K562 (cell line): ENCODE measurements around the gene TLE7. TPM values are rescaled to one million over a fixed set of nuclear protein-coding genes. Genes with fewer than 3 reads are reported as not detected.

Source experiments
- ATAC-seq: fragments of 200-7000 bp; cut with Tn5 transposase; 3 replicates; pipeline ENCODE4 v1.9.1; 2020; ENCODE audit warnings: moderate library complexity
- BruUV-seq: library from RNA; stranded (reverse); fragments of 400-500 nt; replicated peaks from 2 replicates; lab custom pipeline; 2021; lab: Mats Ljungman, UMichigan
- CTCF ChIA-PET: fragments of 300-600 bp; formaldehyde crosslinking; extraction: SDS; loops from one replicate; lab custom pipeline; 2021; ENCODE audit warnings: low intra/inter-chr PET ratio; lab: Yijun Ruan, JAX
- POLR2A ChIA-PET: fragments of 300-600, 350-650 bp; sonication (Branson Sonifier 250); formaldehyde crosslinking; extraction: SDS; loops from one replicate; lab custom pipeline; 2021; ENCODE audit warnings: antibody characterized with exemption, inconsistent platforms; lab: Yijun Ruan, JAX
- DNase-seq, 4 experiments: peaks; one replicate each; pipeline versions ENCODE4 v3.0.0 to v3.0.0-alpha.2; 2011 to 2018; ENCODE audit warnings: low spot score in 3 of 4, mixed read lengths in 3 of 4; ENCODE audit errors: extremely low read depth in 1 of 4
- FAIRE-seq: peaks from 2 replicates; lab custom pipeline; 2011; peaks lifted over from hg19 to GRCh38; lab: Jason Lieb, UNC
- H2AFZ ChIP-seq: 2 replicates; pipeline ENCODE4 v1.6.0; 2011; ENCODE audit warnings: low read depth, low read length, control low read depth, inconsistent platforms
- H3K27ac ChIP-seq: fragments of 200-600 bp; 3 replicates; pipeline ENCODE4 v1.8.0; 2011; ENCODE audit warnings: low read depth, mild to moderate bottlenecking, control low read depth, inconsistent platforms, low read length, moderate library complexity, mixed read lengths; ENCODE audit errors: extremely low read depth
- H3K27me3 ChIP-seq, 2 experiments: fragments of 300-600 bp in 1 of 2; 2 replicates in 1 of 2; 3 replicates in 1 of 2; pipeline versions ENCODE4 v1.6.0 to v1.8.0; 2011; ENCODE audit warnings: inconsistent platforms in 2 of 2, low read length in 2 of 2, mild to moderate bottlenecking in 1 of 2, mixed read lengths in 1 of 2, moderate library complexity in 1 of 2; ENCODE audit not compliant: control insufficient read depth in 2 of 2, insufficient read depth in 2 of 2
- H3K36me3 ChIP-seq: fragments of 300-600 bp; 3 replicates; pipeline ENCODE4 v1.8.0; 2011; ENCODE audit warnings: mild to moderate bottlenecking, low read length, inconsistent platforms; ENCODE audit not compliant: control insufficient read depth, insufficient read depth
- H3K4me1 ChIP-seq, 2 experiments: fragments of 200-600 bp in 1 of 2; replicated peaks in 1 of 2; 2 replicates in 1 of 2; 3 replicates in 1 of 2; pipeline versions ENCODE4 v1.5.1 to v1.8.0; 2011; ENCODE audit warnings: inconsistent platforms in 2 of 2, low read length in 2 of 2, mild to moderate bottlenecking in 1 of 2, mixed read lengths in 1 of 2, moderate library complexity in 1 of 2; ENCODE audit not compliant: control insufficient read depth in 2 of 2, insufficient read depth in 2 of 2
- H3K4me2 ChIP-seq: 2 replicates; pipeline ENCODE4 v1.6.1; 2011; ENCODE audit warnings: low read length, control low read depth, inconsistent platforms, mixed read lengths; ENCODE audit not compliant: insufficient read depth
- H3K4me3 ChIP-seq: fragments of 200-600 bp; sonication (generic), shearing (Covaris generic); 2 replicates; pipeline ENCODE4 v1.5.1; 2016; ENCODE audit warnings: control low read depth, inconsistent platforms
- H3K79me2 ChIP-seq: fragments of 200-600 bp; 3 replicates; pipeline ENCODE4 v1.8.0; 2011; ENCODE audit warnings: low read length, inconsistent platforms; ENCODE audit not compliant: control insufficient read depth, insufficient read depth
- H3K9ac ChIP-seq, 2 experiments: 2 replicates each; pipeline versions ENCODE4 v1.6.0 to v1.6.1; 2011; ENCODE audit warnings: low read depth in 2 of 2, low read length in 2 of 2, control low read depth in 1 of 2, inconsistent platforms in 1 of 2, mild to moderate bottlenecking in 1 of 2, mixed read lengths in 1 of 2; ENCODE audit not compliant: insufficient read depth in 1 of 2
- H3K9me1 ChIP-seq: one replicate; pipeline ENCODE4 v1.6.0; 2011; ENCODE audit warnings: inconsistent platforms, mild to moderate bottlenecking, low read length, moderate library complexity; ENCODE audit not compliant: control insufficient read depth, insufficient read depth
- H3K9me3 ChIP-seq: replicated peaks from 2 replicates; pipeline ENCODE4 v1.5.1; 2011; ENCODE audit warnings: low read depth, low read length, inconsistent platforms; ENCODE audit not compliant: control insufficient read depth, insufficient read depth
- H4K20me1 ChIP-seq: replicated peaks from 2 replicates; pipeline ENCODE4 v1.6.1; 2011; ENCODE audit warnings: low read length, inconsistent platforms, mixed read lengths; ENCODE audit not compliant: control insufficient read depth, insufficient read depth
- BHLHE40 ChIP-seq: IDR thresholded peaks from 2 replicates; pipeline ENCODE4 v1.6.1; 2011; ENCODE audit warnings: low read length, improper control_type of control experiment
- FOSL1 ChIP-seq: fragments of 200-800 bp; sonication (Bioruptor generic); conservative IDR thresholded peaks from 2 replicates; pipeline ENCODE4 v1.6.1; 2016; ENCODE audit warnings: missing genetic modification characterization, missing compliant biosample characterization
- HCFC1 ChIP-seq: IDR thresholded peaks from 2 replicates; pipeline ENCODE4 v1.6.1; 2012; ENCODE audit warnings: low read depth, low read length, improper control_type of control experiment
- HMGN3 ChIP-seq: IDR thresholded peaks from 2 replicates; pipeline ENCODE4 v1.6.1; 2011; ENCODE audit warnings: borderline replicate concordance, low read depth, mild to moderate bottlenecking, mixed read lengths, low read length; ENCODE audit not compliant: insufficient read length; ENCODE audit errors: extremely low read depth
- MEIS2 ChIP-seq: fragments of 450-650 bp; IDR thresholded peaks from 2 replicates; pipeline ENCODE4 v1.6.1; 2014; ENCODE audit warnings: mild to moderate bottlenecking; ENCODE audit not compliant: partially characterized antibody
- POLR2A ChIP-seq: fragments of 450-650 bp; conservative IDR thresholded peaks from 2 replicates; pipeline ENCODE4 v1.6.1; 2016
- POLR2AphosphoS2 ChIP-seq: IDR thresholded peaks from 2 replicates; pipeline ENCODE4 v1.6.1; 2012; ENCODE audit warnings: low read length, improper control_type of control experiment
- POLR2H ChIP-seq: IDR thresholded peaks from 2 replicates; pipeline ENCODE4 v1.6.1; 2016; ENCODE audit warnings: missing genetic modification characterization, low read depth, mild to moderate bottlenecking, control low read depth, missing compliant biosample characterization, moderate library complexity
- RAD21 ChIP-seq, 2 experiments: fragments of 250-450 bp in 1 of 2; fragments of 450-650 bp in 1 of 2; sonication (Bioruptor Pico) in 1 of 2; formaldehyde crosslinking in 1 of 2; IDR thresholded peaks in 1 of 2; conservative IDR thresholded peaks in 1 of 2; 2 replicates each; pipeline versions ENCODE4 v1.4.0 to v1.8.0; 2020 to 2022; ENCODE audit warnings: mild to moderate bottlenecking in 2 of 2, moderate library complexity in 1 of 2
- SRF ChIP-seq, 2 experiments: fragments of 250-450, 450-650 bp in 1 of 2; sonication (Bioruptor Pico) in 1 of 2; sonication (generic) in 1 of 2; formaldehyde crosslinking; IDR thresholded peaks; 2 replicates each; pipeline versions ENCODE4 v1.5.0 to v1.5.1; 2020 to 2022; ENCODE audit warnings: mild to moderate bottlenecking in 1 of 2, missing genetic modification reagents in 1 of 2
- ZNF121 ChIP-seq: sonication (generic); formaldehyde crosslinking; conservative IDR thresholded peaks from 2 replicates; pipeline ENCODE4 v1.8.0; 2022; ENCODE audit warnings: missing genetic modification reagents
- ZNF133 ChIP-seq: fragments of 250-450 bp; sonication (Bioruptor Pico); IDR thresholded peaks from 2 replicates; pipeline ENCODE4 v1.4.0; 2020; ENCODE audit warnings: mild to moderate bottlenecking
- ZNF23 ChIP-seq: fragments of 250-450 bp; sonication (Bioruptor Pico); IDR thresholded peaks from 2 replicates; pipeline ENCODE4 v1.4.0; 2020; ENCODE audit warnings: mild to moderate bottlenecking
- ZNF507 ChIP-seq: conservative IDR thresholded peaks from 2 replicates; pipeline ENCODE4 v1.6.1; 2017; ENCODE audit warnings: missing genetic modification characterization, missing compliant biosample characterization
- ZNF644 ChIP-seq: fragments of 200-800 bp; sonication (Bioruptor generic); IDR thresholded peaks from 2 replicates; pipeline ENCODE4 v1.6.1; 2016; ENCODE audit warnings: low read depth, missing genetic modification characterization, missing compliant biosample characterization
- WGBS: fragments of 100-300 bp; shearing (Covaris generic); methylation state at CpG from one replicate; pipeline ENCODE4 v1.1.6; 2016; ENCODE audit warnings: low coverage, mixed read lengths; ENCODE audit not compliant: insufficient coverage; ENCODE audit errors: missing lambda C conversion rate; 5-methylcytosine and 5-hydroxymethylcytosine counted together
- in situ Hi-C: fragments of 300-500 bp; cut with MboI; formaldehyde crosslinking; loops from 4 replicates; pipeline ENCODE4 v1.15.0; 2018; ENCODE audit warnings: inconsistent platforms, mixed read lengths
- intact Hi-C: fragments of 100-400 bp; cut with micrococcal nuclease; formaldehyde crosslinking; loops from 2 replicates; pipeline ENCODE4 v1.14.2; 2022
- polyA plus RNA-seq, 8 experiments: library from polyadenylated mRNA; depleted of rRNA in 4 of 8; stranded (reverse) in 5 of 8; unstranded in 3 of 8; fragments of >200 nt; fragmentation: Nextera tagmentation in 2 of 8; fragmentation: Illumina TruSeq in 1 of 8; extraction: Ambion mirVana in 2 of 8; extraction: Trizol in 1 of 8; gene quantifications; 2 replicates each; pipeline versions ENCODE4 v1.2.1 to v1.2.3, GENCODE V29; 2011 to 2014; ENCODE audit warnings: inconsistent platforms in 1 of 8, missing spikeins in 1 of 8
- total RNA-seq, 7 experiments: library from RNA; depleted of rRNA in 6 of 7; stranded (reverse); fragments of >200 nt in 6 of 7; fragmentation: Illumina TruSeq in 2 of 7; extraction: Trizol in 2 of 7; gene quantifications; 2 replicates each; pipeline versions ENCODE4 v1.2.1 to v1.2.3, GENCODE V29; 2011 to 2021; ENCODE audit warnings: low replicate concordance in 1 of 7
- TF ChIP-seq, protein P1 (sequence below): IDR thresholded peaks from 3 replicates; pipeline ENCODE4 v1.6.1; 2011; ENCODE audit warnings: borderline replicate concordance, mild to moderate bottlenecking, moderate library complexity; ENCODE audit not compliant: insufficient read length; ENCODE audit errors: extremely low read depth
- TF ChIP-seq, protein P2 (sequence below): sonication (generic); formaldehyde crosslinking; IDR thresholded peaks from 2 replicates; pipeline ENCODE4 v1.8.0; 2022; ENCODE audit warnings: missing genetic modification reagents, mild to moderate bottlenecking, borderline replicate concordance
- TF ChIP-seq, protein P3 (sequence below): fragments of 250-450 bp; sonication (Bioruptor Pico); IDR thresholded peaks from 2 replicates; pipeline ENCODE4 v1.8.0; 2021; ENCODE audit warnings: moderate library complexity, mild to moderate bottlenecking, inconsistent platforms
- TF ChIP-seq, protein P4 (sequence below): fragments of 450-650 bp; IDR thresholded peaks from 2 replicates; pipeline ENCODE4 v1.6.1; 2016; ENCODE audit warnings: low read depth, mild to moderate bottlenecking, moderate library complexity

TLE7 gene
- total and polyA plus RNA-seq, 9 of the 15 experiments (the other 6 are each of a cell fraction or from before 2014, with no cell fraction given), result not detected

DNA sequence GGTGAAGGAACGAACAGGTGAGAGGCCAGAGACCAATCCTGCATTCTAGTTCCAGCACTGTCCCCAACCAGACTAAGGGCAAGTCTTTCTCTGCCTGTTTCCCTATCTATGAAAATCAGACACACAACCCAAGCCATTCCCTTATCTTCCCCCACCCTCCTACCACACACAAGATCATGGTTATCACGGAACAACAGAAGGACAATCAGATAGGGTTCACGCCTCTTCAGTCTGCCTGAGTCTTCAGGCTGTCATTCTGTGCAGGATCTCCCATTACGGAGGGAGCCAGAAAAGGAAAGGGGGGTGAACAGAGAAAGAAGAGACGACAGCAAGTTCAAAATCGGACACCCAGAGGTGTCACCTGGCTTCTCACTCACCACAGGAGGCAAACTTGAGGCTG, 11.1 kb downstream of the TLE7 start:
- H3K4me2 ChIP-seq, result peak overlapping the region; percentile 23; the same call in 1 of the 2 replicates
- no peaks in the 10 kb centered on the region for H3K79me2 ChIP-seq
- WGBS, result 0% methylated on average over 6 of the region's 6 CpGs
- CTCF ChIA-PET, result no interaction called here
- ATAC-seq (peak; percentile 56), DNase-seq (peak; percentile 80 to 90 (median 84)), FAIRE-seq (peak; percentile 89)
- peaks cover 10 to 48% of the 10 kb centered on the region in 2 experiments; a peak in 4 of 5 replicates for H3K27me3 ChIP-seq
- peak overlapping the region in 1 of 2 experiments; percentile 14; a peak in 2 of 4 replicates for H3K9ac ChIP-seq
- in situ Hi-C loops (no loop called here), intact Hi-C loops (loop anchor here (5.0 kb wide), 1 partner anchor 67 kb away; no protein-coding TSS in a partner anchor)
- H3K27ac ChIP-seq, result no peak overlapping the region
- H3K36me3 ChIP-seq, result no peaks in the 10 kb centered on the region
- no peaks in the 10 kb centered on the region for H3K9me3 ChIP-seq
- POLR2A ChIA-PET, result no interaction called here
- H4K20me1 ChIP-seq, result 0 out of 2 replicates have a peak, but pooled peaks cover 5% of the 10 kb centered on the region
- H3K9me1 ChIP-seq, result peaks cover 3% of the 10 kb centered on the region
- H3K4me1 ChIP-seq, result peaks cover 18% of the 10 kb centered on the region in 2 experiments; a peak in 4 of 5 replicates
- no peak overlapping the region for H3K4me3 ChIP-seq
- no TSS peak for BruUV-seq
- no peak overlapping the region for H2AFZ ChIP-seq
- peak; percentile 70 for TF ChIP-seq HMGN3
- no peak for TF ChIP-seq ZNF121 (CRISPR knock-in tag)
- TF ChIP-seq FOSL1 (tag), result peak; percentile 72
- no peak for TF ChIP-seq POLR2A
- peak; percentile 89 for TF ChIP-seq ZNF644 (tag)
- TF ChIP-seq, protein P1, sequence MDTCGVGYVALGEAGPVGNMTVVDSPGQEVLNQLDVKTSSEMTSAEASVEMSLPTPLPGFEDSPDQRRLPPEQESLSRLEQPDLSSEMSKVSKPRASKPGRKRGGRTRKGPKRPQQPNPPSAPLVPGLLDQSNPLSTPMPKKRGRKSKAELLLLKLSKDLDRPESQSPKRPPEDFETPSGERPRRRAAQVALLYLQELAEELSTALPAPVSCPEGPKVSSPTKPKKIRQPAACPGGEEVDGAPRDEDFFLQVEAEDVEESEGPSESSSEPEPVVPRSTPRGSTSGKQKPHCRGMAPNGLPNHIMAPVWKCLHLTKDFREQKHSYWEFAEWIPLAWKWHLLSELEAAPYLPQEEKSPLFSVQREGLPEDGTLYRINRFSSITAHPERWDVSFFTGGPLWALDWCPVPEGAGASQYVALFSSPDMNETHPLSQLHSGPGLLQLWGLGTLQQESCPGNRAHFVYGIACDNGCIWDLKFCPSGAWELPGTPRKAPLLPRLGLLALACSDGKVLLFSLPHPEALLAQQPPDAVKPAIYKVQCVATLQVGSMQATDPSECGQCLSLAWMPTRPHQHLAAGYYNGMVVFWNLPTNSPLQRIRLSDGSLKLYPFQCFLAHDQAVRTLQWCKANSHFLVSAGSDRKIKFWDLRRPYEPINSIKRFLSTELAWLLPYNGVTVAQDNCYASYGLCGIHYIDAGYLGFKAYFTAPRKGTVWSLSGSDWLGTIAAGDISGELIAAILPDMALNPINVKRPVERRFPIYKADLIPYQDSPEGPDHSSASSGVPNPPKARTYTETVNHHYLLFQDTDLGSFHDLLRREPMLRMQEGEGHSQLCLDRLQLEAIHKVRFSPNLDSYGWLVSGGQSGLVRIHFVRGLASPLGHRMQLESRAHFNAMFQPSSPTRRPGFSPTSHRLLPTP, result no peak
- TF ChIP-seq, protein P2, sequence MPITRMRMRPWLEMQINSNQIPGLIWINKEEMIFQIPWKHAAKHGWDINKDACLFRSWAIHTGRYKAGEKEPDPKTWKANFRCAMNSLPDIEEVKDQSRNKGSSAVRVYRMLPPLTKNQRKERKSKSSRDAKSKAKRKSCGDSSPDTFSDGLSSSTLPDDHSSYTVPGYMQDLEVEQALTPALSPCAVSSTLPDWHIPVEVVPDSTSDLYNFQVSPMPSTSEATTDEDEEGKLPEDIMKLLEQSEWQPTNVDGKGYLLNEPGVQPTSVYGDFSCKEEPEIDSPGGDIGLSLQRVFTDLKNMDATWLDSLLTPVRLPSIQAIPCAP (CRISPR knock-in tag), result no peak
- peak; percentile 69 for TF ChIP-seq MEIS2
- TF ChIP-seq POLR2H, result no peak
- TF ChIP-seq ZNF133 (CRISPR knock-in tag), result no peak
- TF ChIP-seq ZNF507 (tag), result no peak
- TF ChIP-seq, protein P3, sequence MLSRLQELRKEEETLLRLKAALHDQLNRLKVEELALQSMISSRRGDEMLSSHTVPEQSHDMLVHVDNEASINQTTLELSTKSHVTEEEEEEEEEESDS (CRISPR knock-in tag), result no peak
- no peak for TF ChIP-seq HCFC1
- TF ChIP-seq BHLHE40, result peak; percentile 59; the same call in 1 of the 2 replicates
- TF ChIP-seq, protein P4, sequence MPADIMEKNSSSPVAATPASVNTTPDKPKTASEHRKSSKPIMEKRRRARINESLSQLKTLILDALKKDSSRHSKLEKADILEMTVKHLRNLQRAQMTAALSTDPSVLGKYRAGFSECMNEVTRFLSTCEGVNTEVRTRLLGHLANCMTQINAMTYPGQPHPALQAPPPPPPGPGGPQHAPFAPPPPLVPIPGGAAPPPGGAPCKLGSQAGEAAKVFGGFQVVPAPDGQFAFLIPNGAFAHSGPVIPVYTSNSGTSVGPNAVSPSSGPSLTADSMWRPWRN, result peak; percentile 84
- TF ChIP-seq POLR2AphosphoS2, result no peak
- 0 out of 4 replicates have a peak, but pooled peaks of 1 of the 2 experiments have one; percentile 61 for TF ChIP-seq SRF (CRISPR knock-in tag; IDR thresholded peaks at IDR 0.05)
- TF ChIP-seq RAD21 (CRISPR knock-in tag; conservative IDR thresholded peaks at IDR 0.05 in 1 of 2, IDR thresholded peaks at IDR 0.05 in 1 of 2), result no peak
- TF ChIP-seq ZNF23 (CRISPR knock-in tag), result no peak
